ENCODE measurements around the gene FAM83C. TPM values are rescaled to one million over a fixed set of nuclear protein-coding genes. Genes with fewer than 3 reads are reported as not detected.
A peak's percentile ranks its signal among the peaks of the same experiment; 100 is the strongest.

The FAM83C gene
- not detected in 2 replicates for total RNA-seq (ENCODE audit: low replicate concordance)

- TF ChIP-seq CTCF (IDR thresholded peaks at IDR 0.05; ENCODE audit: insufficient read depth, low read length) = no peak
- H3K4me3 ChIP-seq (ENCODE audit: low read depth, low read length) = no peak within 1 kb of the TSS
- DNase-seq (ENCODE audit: low read depth) = no peak
Observed at GRCh38 chr20:35291654-35292503, at the start of gene FAM83C. Gene FAM83C (minus strand): TSS chr20:35292425. CDS start chr20:35292304, 121 bp downstream.

GRCh38 chr20:35341366-35342028, 49.3 kb upstream of the FAM83C start:
- no peak for TF ChIP-seq CTCF (IDR thresholded peaks at IDR 0.05; ENCODE audit: insufficient read depth, low read length)
- DNase-seq (ENCODE audit: low read depth) = peak; percentile 56
- no peak overlapping the region for H3K4me3 ChIP-seq (ENCODE audit: low read depth, low read length)

GRCh38 chr20:35340436-35340835, 48.2 kb upstream of the FAM83C start:
- DNase-seq (ENCODE audit: low read depth) = no peak
- H3K4me3 ChIP-seq (ENCODE audit: low read depth, low read length) = no peak overlapping the region
- TF ChIP-seq CTCF (IDR thresholded peaks at IDR 0.05; ENCODE audit: insufficient read depth, low read length) = no peak

- TF ChIP-seq CTCF (IDR thresholded peaks at IDR 0.05; ENCODE audit: insufficient read depth, low read length) = no peak
- no peak overlapping the region for H3K4me3 ChIP-seq (ENCODE audit: low read depth, low read length)
- no peak for DNase-seq (ENCODE audit: low read depth)
Observed at GRCh38 chr20:35339636-35340035, 47.4 kb upstream of the FAM83C start.

- TF ChIP-seq CTCF (IDR thresholded peaks at IDR 0.05; ENCODE audit: insufficient read depth, low read length) = no peak
- peak; percentile 96 for DNase-seq (ENCODE audit: low read depth)
- no peak overlapping the region for H3K4me3 ChIP-seq (ENCODE audit: low read depth, low read length)
Observed at GRCh38 chr20:35339007-35339406, 46.8 kb upstream of the FAM83C start.

- DNase-seq (ENCODE audit: low read depth) = no peak
- no peak for TF ChIP-seq CTCF (IDR thresholded peaks at IDR 0.05; ENCODE audit: insufficient read depth, low read length)
Observed at GRCh38 chr20:35334311-35335101, 42.3 kb upstream of the FAM83C start.

More at GRCh38 chr20:35334311-35335101, 42.3 kb upstream of the FAM83C start:
- no peak overlapping the region for H3K4me3 ChIP-seq (ENCODE audit: low read depth, low read length)
